Lower lobe of right lung (tissue), 2 donors: ENCODE data around the gene SMG5. TPM values are rescaled to one million over a fixed set of nuclear protein-coding genes. Genes with fewer than 3 reads are reported as not detected.

Source experiments
- ATAC-seq, 2 donors: fragments of 200-7000 bp; cut with Tn5 transposase; one replicate each; pipeline ENCODE4 v1.9.1; 2020 to 2022; ENCODE audit warnings: mild to moderate bottlenecking in 2 of 2, moderate library complexity in 2 of 2
- DNase-seq: peaks from one replicate; pipeline ENCODE4 v3.0.0-alpha.2; 2020
- H3K27ac ChIP-seq: fragments of 200-600 bp; one replicate; pipeline ENCODE4 v1.8.0; 2022
- H3K27me3 ChIP-seq: fragments of 200-600 bp; one replicate; pipeline ENCODE4 v1.8.0; 2022; ENCODE audit warnings: low read depth
- H3K36me3 ChIP-seq: fragments of 200-600 bp; one replicate; pipeline ENCODE4 v1.8.0; 2022; ENCODE audit warnings: mild to moderate bottlenecking
- H3K4me1 ChIP-seq: fragments of 200-600 bp; one replicate; pipeline ENCODE4 v1.8.0; 2022
- H3K4me3 ChIP-seq: fragments of 200-600 bp; one replicate; pipeline ENCODE4 v1.8.0; 2022; ENCODE audit warnings: mild to moderate bottlenecking
- H3K9me3 ChIP-seq: fragments of 200-600 bp; one replicate; pipeline ENCODE4 v1.8.0; 2022
- intact Hi-C: fragments of 100-400 bp; cut with DNase I; formaldehyde crosslinking; loops from one replicate; pipeline ENCODE4 v1.11.0; 2022
- total RNA-seq: library from RNA; stranded (reverse); fragmentation: NEBNext Ultra II Directional; extraction: Animal tissue kit (Norgen Biotek cat#: 25700); gene quantifications from one replicate; pipeline ENCODE4 v1.2.1, GENCODE V29; 2021
- TF ChIP-seq, protein P1 (sequence below): fragments of 200-600 bp; IDR thresholded peaks from one replicate; pipeline ENCODE4 v1.8.0; 2022; ENCODE audit warnings: antibody characterized with exemption, mild to moderate bottlenecking
- donor health status: DM: no; HTN: yes; CAD: no; lungs with severe emphysema.

The SMG5 gene
- total RNA-seq, 1 donor from 2014 or later = 68.9 TPM

DNA sequence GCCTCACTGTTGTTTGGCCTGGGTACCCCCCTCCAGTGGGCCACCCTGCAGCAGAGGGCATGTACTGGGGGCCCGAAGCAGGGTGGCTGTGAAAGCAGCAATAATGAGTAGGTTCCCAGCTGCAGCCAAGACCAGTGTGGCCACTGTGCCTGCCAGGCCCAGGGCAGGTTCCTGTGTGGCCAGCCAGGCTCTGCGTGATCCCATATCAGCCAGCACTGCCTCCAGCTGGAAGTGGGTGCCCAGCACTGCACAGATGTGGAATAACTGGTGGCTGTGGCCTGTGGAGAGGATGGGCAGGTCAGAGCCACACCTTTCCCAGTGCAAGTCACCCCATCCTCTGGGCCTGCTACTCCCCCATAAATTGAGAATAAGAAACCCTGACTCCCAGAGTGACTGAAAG, 38.5 kb downstream of the SMG5 start:
- H3K4me3 ChIP-seq = no peak overlapping the region
- H3K27ac ChIP-seq = no peak overlapping the region
- peaks cover 20% of the 10 kb centered on the region for H3K36me3 ChIP-seq
- H3K4me1 ChIP-seq = peaks cover 27% of the 10 kb centered on the region
- H3K27me3 ChIP-seq = peaks cover 11% of the 10 kb centered on the region
- no peaks in the 10 kb centered on the region for H3K9me3 ChIP-seq
- DNase-seq (no peak), ATAC-seq (no peak)
- intact Hi-C loops = no loop called here
- TF ChIP-seq, protein P1, sequence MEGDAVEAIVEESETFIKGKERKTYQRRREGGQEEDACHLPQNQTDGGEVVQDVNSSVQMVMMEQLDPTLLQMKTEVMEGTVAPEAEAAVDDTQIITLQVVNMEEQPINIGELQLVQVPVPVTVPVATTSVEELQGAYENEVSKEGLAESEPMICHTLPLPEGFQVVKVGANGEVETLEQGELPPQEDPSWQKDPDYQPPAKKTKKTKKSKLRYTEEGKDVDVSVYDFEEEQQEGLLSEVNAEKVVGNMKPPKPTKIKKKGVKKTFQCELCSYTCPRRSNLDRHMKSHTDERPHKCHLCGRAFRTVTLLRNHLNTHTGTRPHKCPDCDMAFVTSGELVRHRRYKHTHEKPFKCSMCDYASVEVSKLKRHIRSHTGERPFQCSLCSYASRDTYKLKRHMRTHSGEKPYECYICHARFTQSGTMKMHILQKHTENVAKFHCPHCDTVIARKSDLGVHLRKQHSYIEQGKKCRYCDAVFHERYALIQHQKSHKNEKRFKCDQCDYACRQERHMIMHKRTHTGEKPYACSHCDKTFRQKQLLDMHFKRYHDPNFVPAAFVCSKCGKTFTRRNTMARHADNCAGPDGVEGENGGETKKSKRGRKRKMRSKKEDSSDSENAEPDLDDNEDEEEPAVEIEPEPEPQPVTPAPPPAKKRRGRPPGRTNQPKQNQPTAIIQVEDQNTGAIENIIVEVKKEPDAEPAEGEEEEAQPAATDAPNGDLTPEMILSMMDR = no peak

DNA sequence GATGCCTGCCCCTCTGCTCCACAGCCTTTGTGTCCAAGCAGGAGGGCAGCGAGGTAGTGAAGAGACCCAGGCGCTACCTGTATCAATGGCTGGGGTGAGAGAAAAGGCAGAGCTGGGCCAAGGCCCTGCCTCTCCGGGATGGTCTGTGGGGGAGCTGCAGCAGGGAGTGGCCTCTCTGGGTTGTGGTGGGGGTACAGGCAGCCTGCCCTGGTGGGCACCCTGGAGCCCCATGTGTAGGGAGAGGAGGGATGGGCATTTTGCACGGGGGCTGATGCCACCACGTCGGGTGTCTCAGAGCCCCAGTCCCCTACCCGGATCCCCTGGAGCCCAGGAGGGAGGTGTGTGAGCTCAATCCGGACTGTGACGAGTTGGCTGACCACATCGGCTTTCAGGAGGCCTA, 39.9 kb downstream of the SMG5 start:
- ATAC-seq (no peak), DNase-seq (no peak)
- Histone ChIP-seq H3K4me1 (peaks cover 23% of the 10 kb centered on the region), H3K4me3 (no peak overlapping the region), H3K27ac (no peak overlapping the region), H3K9me3 (no peaks in the 10 kb centered on the region), H3K27me3 (peaks cover 11% of the 10 kb centered on the region), H3K36me3 (peaks cover 32% of the 10 kb centered on the region)
- TF ChIP-seq, protein P1 = no peak
- intact Hi-C loops = no loop called here

DNA sequence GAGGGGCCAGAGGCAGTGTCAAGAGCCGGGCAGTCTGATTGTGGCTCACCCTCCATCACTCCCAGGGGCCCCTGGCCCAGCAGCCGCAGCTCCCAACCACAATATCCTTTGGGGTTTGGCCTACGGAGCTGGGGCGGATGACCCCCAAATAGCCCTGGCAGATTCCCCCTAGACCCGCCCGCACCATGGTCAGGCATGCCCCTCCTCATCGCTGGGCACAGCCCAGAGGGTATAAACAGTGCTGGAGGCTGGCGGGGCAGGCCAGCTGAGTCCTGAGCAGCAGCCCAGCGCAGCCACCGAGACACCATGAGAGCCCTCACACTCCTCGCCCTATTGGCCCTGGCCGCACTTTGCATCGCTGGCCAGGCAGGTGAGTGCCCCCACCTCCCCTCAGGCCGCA, 40.7 kb downstream of the SMG5 start, which contains the start of gene BGLAP:
Gene BGLAP (plus strand): TSS at position 259 of the 400 bp plus-strand sequence. CDS start 48 bp downstream, at position 307.
- Histone ChIP-seq H3K9me3 (no peaks in the 10 kb centered on the region), H3K36me3 (peaks cover 40% of the 10 kb centered on the region)
- intact Hi-C loops = no loop called here

DNA sequence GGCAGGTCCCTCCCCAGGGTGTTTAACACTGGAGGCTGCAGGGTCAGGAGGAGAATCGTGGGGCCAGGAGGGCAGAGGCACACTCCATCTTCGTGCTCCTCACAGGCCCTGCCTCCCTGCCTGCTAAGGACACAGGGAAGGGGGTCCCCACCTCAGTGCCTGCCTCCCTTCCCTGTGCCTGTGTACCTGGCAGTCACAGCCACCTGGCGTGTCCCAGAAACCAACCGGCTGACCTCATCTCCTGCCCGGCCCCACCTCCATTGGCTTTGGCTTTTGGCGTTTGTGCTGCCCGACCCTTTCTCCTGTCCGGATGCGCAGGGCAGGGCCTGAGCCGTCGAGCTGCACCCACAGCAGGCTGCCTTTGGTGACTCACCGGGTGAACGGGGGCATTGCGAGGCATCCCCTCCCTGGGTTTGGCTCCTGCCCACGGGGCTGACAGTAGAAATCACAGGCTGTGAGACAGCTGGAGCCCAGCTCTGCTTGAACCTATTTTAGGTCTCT, 41.3 kb downstream of the SMG5 start:
- peaks cover 11% of the 10 kb centered on the region for H3K27me3 ChIP-seq
- peaks cover 12% of the 10 kb centered on the region for H3K4me1 ChIP-seq
- intact Hi-C loops = no loop called here
- ATAC-seq (no peak), DNase-seq (no peak)
- H3K36me3 ChIP-seq = peaks cover 46% of the 10 kb centered on the region
- H3K4me3 ChIP-seq = no peak overlapping the region
- no peaks in the 10 kb centered on the region for H3K9me3 ChIP-seq
- TF ChIP-seq, protein P1 = no peak
- no peak overlapping the region for H3K27ac ChIP-seq

More for the DNA sequence above, 40.7 kb downstream of the SMG5 start, which contains the start of gene BGLAP:
- Histone ChIP-seq H3K4me1 (peaks cover 16% of the 10 kb centered on the region), H3K4me3 (no peak within 1 kb of the TSS), H3K27ac (no peak within 1 kb of the TSS), H3K27me3 (peaks cover 11% of the 10 kb centered on the region)
- TF ChIP-seq, protein P1 = no peak
- no peak for DNase-seq
- ATAC-seq = no peak

DNA sequence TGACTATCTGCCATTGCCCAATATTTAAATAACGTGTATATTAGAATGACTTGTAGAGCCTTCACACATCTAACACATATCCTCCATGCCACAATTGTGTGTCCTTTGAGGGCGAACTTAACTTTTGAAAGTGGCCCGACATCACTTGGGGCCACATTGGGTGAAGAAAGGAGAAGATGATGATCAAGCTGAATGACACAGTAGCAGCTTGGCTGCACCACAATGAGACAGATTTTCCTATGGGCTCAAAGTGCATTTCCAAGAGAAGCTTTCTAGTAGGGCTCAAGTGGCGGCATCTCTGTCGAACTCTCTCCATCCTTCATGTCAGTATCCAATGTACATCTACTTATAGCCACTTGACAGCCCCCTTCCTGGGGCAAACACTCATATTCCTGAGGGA, 44.4 kb downstream of the SMG5 start:
- intact Hi-C loops = no loop called here
- Histone ChIP-seq H3K4me3 (no peak overlapping the region), H3K9me3 (no peaks in the 10 kb centered on the region), H3K27ac (no peak overlapping the region), H3K27me3 (no peaks in the 10 kb centered on the region), H3K36me3 (peaks cover 73% of the 10 kb centered on the region), H3K4me1 (no peaks in the 10 kb centered on the region)
- TF ChIP-seq, protein P1 = no peak
- ATAC-seq = no peak
- DNase-seq = no peak
